Renal cortical epithelial cell (primary cell): ENCODE data around the gene SLC8A2. TPM values are rescaled to one million over a fixed set of nuclear protein-coding genes. Genes with fewer than 3 reads are reported as not detected.
"Not testable (repeated sequence)": the region's sequence is repeated elsewhere in the genome, so short reads cannot be mapped to it uniquely, and the experiment has no call there.

Source experiments
- DNase-seq: peaks from one replicate; pipeline ENCODE4 v3.0.0-alpha.2; 2011; ENCODE audit warnings: low read depth
- total RNA-seq: library from RNA; depleted of rRNA; stranded (reverse); fragments of >200 nt; gene quantifications from 2 replicates; pipeline ENCODE4 v1.2.3, GENCODE V29; 2014

Gene SLC8A2
- total RNA-seq, 1 donor from 2014 or later: 0.30 TPM

DNA sequence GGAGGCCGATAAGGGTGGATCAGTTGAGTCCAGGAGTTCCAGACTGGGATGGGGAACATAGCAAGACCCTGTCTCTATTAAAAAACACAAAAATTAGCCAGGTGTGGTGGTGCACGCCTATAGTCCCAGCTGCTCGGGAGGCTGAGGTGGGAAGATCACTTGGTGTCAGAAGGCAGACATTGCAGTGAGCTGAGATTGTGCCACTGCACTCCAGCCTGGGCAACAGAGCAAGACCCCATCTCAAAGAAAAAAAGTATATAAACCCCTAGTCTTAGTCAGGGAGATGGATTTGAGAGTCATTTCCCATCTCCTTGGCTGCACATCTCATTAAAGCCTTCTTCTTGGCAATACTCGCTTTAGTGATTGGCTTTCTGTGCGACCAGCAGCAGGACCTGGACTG, 87.8 kb downstream of the SLC8A2 start:
- DNase-seq: not testable (repeated sequence)

DNA sequence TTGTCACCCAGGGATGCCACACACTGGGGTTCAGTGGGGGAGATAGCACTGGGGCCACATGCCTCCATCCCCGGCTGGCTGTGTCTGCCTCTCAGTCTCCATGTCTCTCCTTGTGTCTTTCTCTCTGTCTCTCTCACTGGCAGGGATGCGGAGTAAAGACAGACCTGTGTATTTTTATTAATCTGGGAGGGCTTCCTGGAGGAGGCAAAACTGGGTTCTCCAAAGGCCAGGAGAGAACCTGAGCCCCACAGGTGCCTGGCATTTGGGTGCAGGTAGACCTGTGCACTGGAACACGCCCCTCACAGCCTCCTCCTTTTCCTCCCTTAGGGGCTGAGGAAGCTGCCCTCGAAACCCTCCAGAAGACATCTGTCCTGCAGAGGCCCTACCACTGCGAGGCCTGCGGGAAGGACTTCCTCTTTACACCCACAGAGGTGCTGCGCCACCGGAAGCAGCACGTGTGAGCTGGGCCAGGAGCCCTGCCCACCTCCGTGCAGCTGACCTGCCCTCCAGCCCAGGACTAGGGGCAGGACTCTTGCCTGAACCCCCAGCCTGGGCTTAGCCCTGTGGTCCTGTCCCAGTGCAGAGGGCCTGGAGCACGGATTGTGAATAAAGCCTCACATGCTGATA, 89.9 kb downstream of the SLC8A2 start:
- DNase-seq: no peak

DNA sequence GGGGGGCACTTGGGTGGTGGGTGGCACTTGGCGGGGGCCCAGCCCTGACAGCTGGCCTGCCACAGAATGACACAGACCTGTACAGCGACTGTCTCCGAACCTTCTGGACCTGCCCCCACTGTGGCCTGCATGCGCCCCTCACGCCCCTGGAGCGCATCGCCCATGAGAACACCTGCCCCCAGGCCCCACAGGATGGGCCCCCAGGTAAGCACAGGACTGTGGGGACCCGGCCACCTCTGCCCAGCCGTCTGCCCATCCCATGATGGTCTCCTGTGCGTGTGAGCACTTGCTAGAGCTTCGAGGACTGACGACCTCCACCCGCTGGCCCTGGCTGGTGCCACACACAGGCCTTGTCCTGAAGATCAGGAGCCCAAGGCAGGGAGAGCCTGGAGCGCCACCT, 90.6 kb downstream of the SLC8A2 start:
- DNase-seq: no peak

DNA sequence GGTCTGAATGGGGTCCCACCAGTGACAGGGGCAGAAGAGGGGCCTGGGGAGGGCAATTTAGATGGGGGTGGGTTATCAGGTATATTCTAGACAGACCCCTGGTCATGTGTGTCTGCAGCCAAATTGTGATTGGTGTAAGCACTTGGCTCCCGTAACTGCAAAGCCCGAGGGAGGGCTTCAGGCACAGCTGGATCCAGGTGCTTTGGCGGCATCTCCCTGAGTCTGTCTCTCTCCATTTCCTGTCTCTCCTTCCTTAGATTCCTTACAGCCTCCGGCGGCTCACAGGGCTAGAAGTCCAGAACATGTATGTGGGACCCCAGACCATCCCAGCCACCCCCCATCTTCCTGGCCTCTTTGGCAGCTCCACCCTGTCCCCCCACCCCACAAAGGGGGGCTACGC, 91.1 kb downstream of the SLC8A2 start:
- no peak for DNase-seq

DNA sequence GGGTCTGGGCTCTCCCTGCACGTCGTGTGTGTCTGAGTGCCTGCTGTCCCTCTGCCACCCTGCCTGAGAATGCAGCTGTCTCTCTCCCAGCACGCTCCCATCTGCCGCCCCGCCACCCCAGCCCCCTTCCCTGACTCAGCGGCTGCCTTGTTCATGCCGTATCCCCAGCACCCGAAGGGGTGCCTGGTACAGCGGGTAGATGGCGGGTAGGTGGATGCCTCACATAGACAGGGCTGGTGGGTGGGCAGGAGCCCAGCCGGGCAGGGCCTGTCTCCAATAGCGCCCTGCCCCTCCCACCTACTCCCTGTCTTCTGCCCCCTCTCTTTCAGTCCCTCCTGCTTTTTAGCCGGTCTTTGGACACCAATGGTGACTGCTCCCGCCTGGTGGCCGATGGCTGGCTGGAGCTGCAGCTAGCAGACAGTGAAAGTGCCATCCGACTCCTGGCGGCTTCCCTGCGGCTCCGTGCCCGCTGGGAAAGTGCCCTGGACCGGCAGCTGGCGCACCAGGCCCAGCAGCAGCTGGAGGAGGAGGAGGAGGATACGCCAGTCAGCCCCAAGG, 92.2 kb downstream of the SLC8A2 start:
- DNase-seq: no peak

DNA sequence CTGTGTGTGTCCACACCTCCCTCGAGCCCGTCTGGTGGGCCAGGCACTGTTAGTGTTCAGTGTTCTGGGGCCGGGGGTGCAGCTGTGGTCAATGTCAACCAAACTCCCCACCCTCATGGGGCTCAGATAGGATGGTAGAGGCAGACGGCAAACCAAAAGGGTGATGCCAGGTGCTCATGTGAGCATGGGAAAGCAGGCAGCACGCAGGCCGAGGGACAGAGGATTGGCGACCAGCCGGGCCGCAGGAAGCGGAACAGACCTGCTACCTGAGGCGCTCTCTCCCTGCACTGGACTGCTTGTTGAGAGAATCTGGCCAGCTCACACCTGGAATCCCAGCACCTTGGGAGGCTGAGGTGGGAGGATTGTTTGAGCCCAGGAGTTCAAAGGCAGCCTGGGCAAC, 93.4 kb downstream of the SLC8A2 start:
- no peak for DNase-seq

Other genes starting within 250 kb of the SLC8A2 start
- 21.1 and 29.7 TPM in 2 replicates for gene BBC3, start 240.7 kb downstream of the SLC8A2 start, total RNA-seq
- gene CCDC9, start 215.4 kb downstream of the SLC8A2 start, total RNA-seq: 4.0 and 9.8 TPM in 2 replicates
- 1.4 and 1.8 TPM in 2 replicates for gene INAFM1, start 197.0 kb downstream of the SLC8A2 start, total RNA-seq
- gene C5AR1, start 162.0 kb downstream of the SLC8A2 start, total RNA-seq: 0.80 TPM in 1 of 2 replicates, not detected in the other
- gene C5AR2, start 139.7 kb downstream of the SLC8A2 start, total RNA-seq: 0.30 TPM in 1 of 2 replicates, not detected in the other
- gene DHX34, start 122.6 kb downstream of the SLC8A2 start, total RNA-seq: 7.1 and 13.4 TPM in 2 replicates
- 3.6 and 9.1 TPM in 2 replicates for gene MEIS3, start 52.4 kb downstream of the SLC8A2 start, total RNA-seq
- 1.4 and 7.1 TPM in 2 replicates for gene KPTN, start 12.3 kb upstream of the SLC8A2 start, total RNA-seq
- 95.9 and 131 TPM in 2 replicates for gene NAPA, start 43.2 kb upstream of the SLC8A2 start, total RNA-seq
- gene ZNF541, start 101.3 kb upstream of the SLC8A2 start, total RNA-seq: not detected in 2 replicates
- 7.1 and 18.8 TPM in 2 replicates for gene BICRA, start 137.2 kb upstream of the SLC8A2 start, total RNA-seq
- 43.9 and 172 TPM in 2 replicates for gene EHD2, start 241.5 kb upstream of the SLC8A2 start, total RNA-seq